BLaER1 (cell line): Measurements from ENCODE around the gene ANKIB1.

Source experiments
- H3K27ac ChIP-seq: shearing (Covaris generic); formaldehyde crosslinking; 2 replicates; pipeline ENCODE4 v1.8.1; 2022
- H3K27me3 ChIP-seq: shearing (Covaris generic); formaldehyde crosslinking; 2 replicates; pipeline ENCODE4 v1.8.1; 2022
- H3K36me3 ChIP-seq: shearing (Covaris generic); formaldehyde crosslinking; 2 replicates; pipeline ENCODE4 v1.8.1; 2022
- H3K4me1 ChIP-seq: shearing (Covaris generic); formaldehyde crosslinking; 2 replicates; pipeline ENCODE4 v1.8.1; 2022
- H3K4me2 ChIP-seq: shearing (Covaris generic); formaldehyde crosslinking; 2 replicates; pipeline ENCODE4 v1.8.1; 2022
- H3K4me3 ChIP-seq: shearing (Covaris generic); formaldehyde crosslinking; 2 replicates; pipeline ENCODE4 v1.8.1; 2022
- H3K9ac ChIP-seq: shearing (Covaris generic); formaldehyde crosslinking; 2 replicates; pipeline ENCODE4 v1.8.1; 2022
- H3K9me3 ChIP-seq: shearing (Covaris generic); formaldehyde crosslinking; 2 replicates; pipeline ENCODE4 v1.8.1; 2022
- H4K20me1 ChIP-seq: shearing (Covaris generic); formaldehyde crosslinking; 2 replicates; pipeline ENCODE4 v1.8.1; 2022
- Cebpa-rat ChIP-seq: shearing (Covaris generic); IDR thresholded peaks from 2 replicates; pipeline ENCODE4 v1.8.1; 2022

Gene ANKIB1

DNA sequence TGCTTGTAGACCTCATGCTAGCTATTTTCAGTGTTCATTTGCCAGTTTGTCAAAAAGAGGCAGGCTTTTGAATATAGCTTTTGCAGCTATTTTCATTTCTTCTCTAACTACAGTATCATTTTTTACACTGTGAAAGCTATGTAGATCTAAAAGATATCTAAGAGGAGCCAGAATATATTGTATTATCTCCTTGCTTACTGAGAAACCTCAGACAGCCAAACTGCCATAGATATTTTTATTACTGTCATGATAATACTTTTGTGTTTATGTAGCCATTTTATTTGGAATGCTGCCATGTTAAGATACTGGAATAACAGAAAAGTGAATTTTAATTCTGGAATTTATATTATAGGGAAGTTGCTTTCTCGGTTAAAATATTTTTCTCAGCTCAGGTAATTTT is 37.2 kb downstream of the ANKIB1 start:
- Histone ChIP-seq H3K4me3 (no peak overlapping the region), H3K9me3 (peaks cover 27% of the 10 kb centered on the region), H3K36me3 (peaks cover 15% of the 10 kb centered on the region), H3K4me1 (no peaks in the 10 kb centered on the region), H3K9ac (no peak overlapping the region), H3K27ac (no peak overlapping the region), H3K27me3 (no peaks in the 10 kb centered on the region), H3K4me2 (no peak overlapping the region), H4K20me1 (peaks cover 32% of the 10 kb centered on the region; the same call in 1 of the 2 replicates)
- TF ChIP-seq Cebpa-rat: no peak

DNA sequence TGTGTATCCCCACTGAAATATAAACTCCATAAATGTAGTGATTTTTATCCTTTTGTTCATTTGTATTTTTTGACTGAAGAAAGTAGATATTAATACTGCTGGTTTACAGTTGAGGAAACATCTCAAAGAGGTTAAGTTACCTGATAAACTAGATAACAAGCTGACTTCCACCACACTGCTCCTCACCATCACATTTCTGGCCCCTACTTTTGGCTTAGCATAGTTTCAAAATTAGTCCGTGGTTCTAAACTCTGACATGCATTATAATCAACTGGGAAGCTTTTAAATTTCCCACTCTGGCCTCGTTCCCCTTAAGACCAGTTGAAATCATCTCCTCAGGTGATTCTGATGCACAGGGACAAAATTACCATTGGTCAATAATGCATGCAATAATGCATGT is 43.5 kb downstream of the ANKIB1 start:
- no peak overlapping the region for H3K4me2 ChIP-seq
- H3K27me3 ChIP-seq: no peaks in the 10 kb centered on the region
- peaks cover 10% of the 10 kb centered on the region for H3K4me1 ChIP-seq
- H4K20me1 ChIP-seq: peaks cover 9% of the 10 kb centered on the region; the same call in 1 of the 2 replicates
- H3K9ac ChIP-seq: no peak overlapping the region
- no peak overlapping the region for H3K4me3 ChIP-seq
- peaks cover 9% of the 10 kb centered on the region for H3K9me3 ChIP-seq
- H3K27ac ChIP-seq: no peak overlapping the region
- no peak for TF ChIP-seq Cebpa-rat
- H3K36me3 ChIP-seq: no peaks in the 10 kb centered on the region

DNA sequence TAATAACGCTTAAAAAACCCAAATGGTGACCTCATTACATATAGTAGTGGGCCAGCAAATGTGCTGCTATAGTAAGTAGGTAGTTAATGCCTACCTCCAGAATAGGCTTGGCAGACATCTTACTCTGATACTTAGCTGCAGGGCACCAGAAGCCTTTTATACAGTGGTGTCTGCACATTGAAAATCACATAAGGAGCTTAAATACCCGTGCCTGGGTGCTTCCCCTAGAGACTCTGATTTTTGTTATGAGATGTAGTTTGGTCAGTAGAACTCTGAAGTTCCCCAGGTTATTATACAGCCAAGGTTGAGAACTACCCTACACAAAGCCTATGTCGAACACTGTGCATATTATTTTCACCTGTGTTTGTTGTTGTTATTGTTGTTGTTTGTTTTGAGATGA is 47.2 kb downstream of the ANKIB1 start:
- no peaks in the 10 kb centered on the region for H3K27me3 ChIP-seq
- H3K4me1 ChIP-seq: peaks cover 10% of the 10 kb centered on the region
- TF ChIP-seq Cebpa-rat: no peak
- H3K27ac ChIP-seq: no peak overlapping the region
- H3K4me3 ChIP-seq: no peak overlapping the region
- H4K20me1 ChIP-seq: peaks cover 9% of the 10 kb centered on the region; the same call in 1 of the 2 replicates
- 0 out of 2 replicates have a peak, but pooled peaks cover under 1% of the 10 kb centered on the region for H3K9me3 ChIP-seq
- no peak overlapping the region for H3K4me2 ChIP-seq
- H3K9ac ChIP-seq: no peak overlapping the region
- H3K36me3 ChIP-seq: peaks cover 10% of the 10 kb centered on the region; the same call in 1 of the 2 replicates

DNA sequence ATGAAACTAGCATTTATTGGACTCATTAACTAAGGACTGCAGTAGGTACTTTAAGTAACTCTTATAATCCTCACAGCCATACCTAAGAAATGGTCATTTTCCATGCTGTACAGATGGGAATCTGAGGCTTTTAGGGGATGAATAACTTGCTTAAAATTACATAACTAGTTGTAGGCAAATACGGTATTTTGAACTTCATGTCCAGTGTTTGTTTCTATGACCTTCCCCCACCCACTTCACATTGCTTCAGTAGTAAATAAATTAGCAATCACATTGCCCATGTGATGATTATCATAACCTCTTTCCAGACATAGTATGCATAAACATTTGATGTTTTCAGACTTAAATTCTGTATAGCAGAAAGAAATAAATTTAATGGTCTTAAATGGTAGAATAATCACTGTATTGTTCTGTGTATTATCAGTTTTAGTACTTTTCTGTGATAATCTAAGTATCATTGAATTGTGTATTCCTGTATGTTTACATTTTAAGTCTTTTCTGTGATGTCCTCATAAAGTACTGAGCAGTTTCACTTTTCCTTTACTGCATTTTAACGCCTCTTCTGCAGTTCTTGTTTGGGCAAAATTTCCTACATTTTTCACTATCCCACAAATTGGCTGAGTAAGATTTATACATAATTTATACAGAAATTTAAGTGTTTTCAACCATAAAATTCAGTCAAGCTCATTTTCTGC is 48.3 kb downstream of the ANKIB1 start:
- Histone ChIP-seq H3K4me2 (no peak overlapping the region), H3K9ac (no peak overlapping the region), H3K4me3 (no peak overlapping the region), H3K27ac (no peak overlapping the region), H3K9me3 (no peaks in the 10 kb centered on the region), H4K20me1 (peaks cover 9% of the 10 kb centered on the region; the same call in 1 of the 2 replicates), H3K36me3 (peaks cover 10% of the 10 kb centered on the region; the same call in 1 of the 2 replicates), H3K27me3 (no peaks in the 10 kb centered on the region), H3K4me1 (peaks cover 10% of the 10 kb centered on the region)
- TF ChIP-seq Cebpa-rat: no peak

DNA sequence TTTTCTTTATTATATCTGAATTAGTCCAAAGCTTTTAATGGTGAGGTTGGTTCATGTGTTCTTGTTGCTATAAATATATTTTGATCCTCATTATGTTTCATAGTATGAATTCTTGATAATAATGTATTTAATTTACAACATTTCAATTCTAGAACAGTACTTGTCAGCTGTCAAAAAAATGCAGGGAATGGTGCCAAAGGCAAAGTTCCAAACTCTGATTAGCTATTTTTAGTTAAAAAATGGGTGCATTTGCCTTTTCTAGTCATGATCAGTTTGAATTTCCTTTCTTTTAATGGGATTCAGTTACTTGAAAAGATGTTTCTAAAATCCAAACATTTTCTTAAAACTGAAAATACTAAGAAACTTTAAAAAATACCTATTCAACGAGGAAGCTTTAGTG is 49.6 kb downstream of the ANKIB1 start:
- TF ChIP-seq Cebpa-rat: no peak
- Histone ChIP-seq H3K27ac (no peak overlapping the region), H3K9ac (no peak overlapping the region), H4K20me1 (peaks cover 5% of the 10 kb centered on the region; the same call in 1 of the 2 replicates), H3K27me3 (no peaks in the 10 kb centered on the region), H3K9me3 (no peaks in the 10 kb centered on the region), H3K4me1 (peaks cover 10% of the 10 kb centered on the region), H3K36me3 (peaks cover 15% of the 10 kb centered on the region; the same call in 1 of the 2 replicates), H3K4me3 (no peak overlapping the region), H3K4me2 (no peak overlapping the region)

DNA sequence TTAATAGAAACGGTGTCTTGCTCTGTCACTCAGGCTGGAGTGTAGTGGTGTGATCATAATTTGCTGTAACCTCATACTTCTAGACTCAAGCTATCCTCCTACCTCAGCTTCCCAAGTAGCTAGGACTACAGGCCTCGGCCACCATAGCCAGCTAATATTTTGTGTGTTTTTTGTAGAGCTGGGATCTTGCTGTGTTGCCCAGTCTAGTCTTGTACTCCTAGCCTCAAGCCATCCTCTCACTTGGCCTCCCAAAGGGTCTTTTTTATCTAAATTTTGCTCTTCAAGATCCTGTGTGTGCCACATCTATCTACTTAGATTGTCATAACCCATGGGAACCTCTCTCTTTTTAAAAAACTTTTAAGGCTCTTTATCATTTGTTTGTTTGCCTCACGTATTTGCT is 50.5 kb downstream of the ANKIB1 start:
- H3K9ac ChIP-seq: no peak overlapping the region
- peaks cover 5% of the 10 kb centered on the region; the same call in 1 of the 2 replicates for H4K20me1 ChIP-seq
- no peaks in the 10 kb centered on the region for H3K27me3 ChIP-seq
- peaks cover 21% of the 10 kb centered on the region; the same call in 1 of the 2 replicates for H3K36me3 ChIP-seq
- H3K27ac ChIP-seq: no peak overlapping the region
- no peaks in the 10 kb centered on the region for H3K9me3 ChIP-seq
- no peak overlapping the region for H3K4me2 ChIP-seq
- TF ChIP-seq Cebpa-rat: no peak
- peaks cover 10% of the 10 kb centered on the region for H3K4me1 ChIP-seq
- no peak overlapping the region for H3K4me3 ChIP-seq

DNA sequence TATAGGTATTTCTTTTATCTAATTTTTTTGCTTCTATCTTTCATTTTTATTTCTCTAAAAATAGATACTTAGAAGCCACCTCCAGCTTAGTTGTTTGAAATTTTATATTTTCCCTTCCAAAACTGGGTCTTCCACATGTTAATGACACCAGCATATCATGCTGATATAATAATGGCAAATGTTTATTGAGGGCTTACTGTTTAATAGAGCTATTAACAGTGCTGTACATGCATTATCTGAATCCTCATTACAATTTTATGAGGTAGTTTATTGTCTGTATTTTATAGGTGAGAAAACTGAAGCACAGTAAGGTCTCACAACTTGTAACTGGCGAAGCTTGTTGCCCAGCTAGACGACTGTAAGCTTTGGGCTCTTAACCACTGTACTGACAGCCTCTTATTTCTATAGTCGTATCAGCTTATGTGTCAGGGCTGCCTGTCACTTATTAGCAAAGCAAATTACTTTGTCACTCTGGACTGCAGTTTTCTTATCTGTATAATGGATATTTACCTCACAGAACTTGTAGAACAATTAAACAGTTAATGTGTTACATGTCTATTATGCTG is 51.2 kb downstream of the ANKIB1 start:
- H3K4me2 ChIP-seq: no peak overlapping the region
- H3K4me3 ChIP-seq: no peak overlapping the region
- peaks cover 25% of the 10 kb centered on the region; the same call in 1 of the 2 replicates for H3K36me3 ChIP-seq
- H3K27ac ChIP-seq: no peak overlapping the region
- H3K27me3 ChIP-seq: no peaks in the 10 kb centered on the region
- H3K4me1 ChIP-seq: peaks cover 3% of the 10 kb centered on the region
- no peak for TF ChIP-seq Cebpa-rat
- peaks cover 5% of the 10 kb centered on the region; the same call in 1 of the 2 replicates for H4K20me1 ChIP-seq
- no peak overlapping the region for H3K9ac ChIP-seq
- no peaks in the 10 kb centered on the region for H3K9me3 ChIP-seq

DNA sequence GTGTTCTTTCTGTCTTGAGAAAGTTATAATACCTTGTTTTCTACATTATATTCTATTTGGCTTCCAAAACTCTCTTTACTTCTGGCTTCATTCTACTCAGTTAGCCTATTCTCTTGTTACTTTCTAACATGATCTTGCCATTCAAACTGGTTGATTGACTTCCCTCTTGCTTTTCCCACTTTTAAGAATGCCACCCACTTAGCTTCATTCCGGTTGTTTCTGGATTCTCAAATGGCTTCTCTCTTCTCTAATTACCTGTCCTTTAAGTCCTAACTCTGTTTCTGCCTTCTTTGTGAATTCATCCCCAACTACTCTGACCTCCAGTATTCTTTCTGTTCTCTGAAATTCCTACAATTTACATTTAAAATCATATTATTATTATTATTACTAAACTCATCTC is 52.0 kb downstream of the ANKIB1 start:
- H3K4me3 ChIP-seq: no peak overlapping the region
- peaks cover 5% of the 10 kb centered on the region; the same call in 1 of the 2 replicates for H4K20me1 ChIP-seq
- H3K9ac ChIP-seq: no peak overlapping the region
- H3K9me3 ChIP-seq: no peaks in the 10 kb centered on the region
- no peak overlapping the region for H3K27ac ChIP-seq
- H3K4me2 ChIP-seq: no peak overlapping the region
- H3K27me3 ChIP-seq: no peaks in the 10 kb centered on the region
- no peak for TF ChIP-seq Cebpa-rat
- H3K36me3 ChIP-seq: peaks cover 29% of the 10 kb centered on the region; the same call in 1 of the 2 replicates
- H3K4me1 ChIP-seq: no peaks in the 10 kb centered on the region

DNA sequence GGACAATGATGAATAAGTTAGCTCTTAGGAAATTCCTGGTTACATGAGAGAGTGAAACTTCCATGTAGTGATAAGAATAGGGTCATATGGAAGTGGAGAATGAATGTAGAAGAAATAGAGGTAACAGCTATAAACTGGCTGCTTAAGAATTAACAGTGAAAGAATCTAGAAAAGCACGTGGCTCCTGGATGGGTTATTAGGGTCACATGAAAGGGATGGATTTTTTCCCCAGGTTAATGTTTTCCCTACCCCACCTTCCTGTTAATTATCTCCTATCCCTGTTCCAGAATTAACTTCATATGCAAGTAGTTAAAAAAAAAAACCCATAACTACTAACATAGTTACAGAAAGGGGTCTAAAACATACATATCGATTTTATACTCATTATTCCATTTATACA is 58.0 kb downstream of the ANKIB1 start:
- H3K4me2 ChIP-seq: no peak overlapping the region
- no peak for TF ChIP-seq Cebpa-rat
- H3K9ac ChIP-seq: no peak overlapping the region
- no peaks in the 10 kb centered on the region for H3K9me3 ChIP-seq
- no peak overlapping the region for H3K4me3 ChIP-seq
- no peaks in the 10 kb centered on the region for H3K4me1 ChIP-seq
- no peak overlapping the region for H3K27ac ChIP-seq
- 0 out of 2 replicates have a peak, but pooled peaks cover 5% of the 10 kb centered on the region for H4K20me1 ChIP-seq
- H3K27me3 ChIP-seq: no peaks in the 10 kb centered on the region
- peaks cover 42% of the 10 kb centered on the region; the same call in 1 of the 2 replicates for H3K36me3 ChIP-seq

DNA sequence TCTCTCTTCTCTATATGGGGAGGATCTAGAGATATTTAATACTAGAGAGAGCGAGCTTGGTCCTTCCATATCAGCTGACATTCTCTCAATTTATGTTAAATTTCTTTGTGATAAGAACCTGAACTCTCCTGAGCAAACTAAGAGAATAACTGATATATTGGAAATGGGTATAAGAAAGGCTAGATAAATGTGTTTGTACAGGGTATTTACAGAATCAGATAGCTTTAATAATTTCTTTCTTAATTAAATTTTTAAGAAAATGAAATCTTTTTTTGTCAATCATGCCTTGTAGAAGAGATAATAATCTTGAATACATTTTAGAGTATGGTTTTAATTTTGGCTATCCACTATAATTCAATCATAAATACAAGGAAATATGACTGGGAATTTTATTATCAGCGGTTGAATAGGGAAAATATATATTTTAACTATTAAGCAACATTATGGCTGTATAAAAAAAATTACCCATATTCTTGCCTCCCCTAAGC is 58.7 kb downstream of the ANKIB1 start:
- TF ChIP-seq Cebpa-rat: no peak
- no peaks in the 10 kb centered on the region for H3K4me1 ChIP-seq
- peaks cover 46% of the 10 kb centered on the region; the same call in 1 of the 2 replicates for H3K36me3 ChIP-seq
- H3K4me2 ChIP-seq: no peak overlapping the region
- no peak overlapping the region for H3K4me3 ChIP-seq
- H3K27ac ChIP-seq: no peak overlapping the region
- no peaks in the 10 kb centered on the region for H3K9me3 ChIP-seq
- H4K20me1 ChIP-seq: 0 out of 2 replicates have a peak, but pooled peaks cover 5% of the 10 kb centered on the region
- H3K27me3 ChIP-seq: no peaks in the 10 kb centered on the region
- no peak overlapping the region for H3K9ac ChIP-seq
